T follicular helper cell (primary cell): Measurements from ENCODE around the gene LRRC43.

ENCODE experiments used
- DNase-seq: peaks from one replicate; pipeline ENCODE4 v3.0.0-alpha.2; 2020; ENCODE audit warnings: low read depth
- total RNA-seq, 2 experiments: gene quantifications; one replicate each; lab custom pipeline; 2026; lab: John Stamatoyannopoulos, UW

The LRRC43 gene
- total RNA-seq: 0 reads per million in 2 experiments

GRCh38 chr12:122182887-122183587 is at the start of gene LRRC43:
TSS of gene LRRC43 (plus strand) at chr12:122183123. CDS start at chr12:122183145, 22 bp downstream.
- DNase-seq: no peak

GRCh38 chr12:122133192-122133950 is 49.6 kb upstream of the LRRC43 start:
- no peak for DNase-seq

- no peak for DNase-seq
Measured at GRCh38 chr12:122135437-122136031, 47.4 kb upstream of the LRRC43 start.

GRCh38 chr12:122137229-122137628 is 45.7 kb upstream of the LRRC43 start:
- no peak for DNase-seq

GRCh38 chr12:122137681-122138080 is 45.2 kb upstream of the LRRC43 start:
- no peak for DNase-seq

GRCh38 chr12:122138181-122138580 is 44.7 kb upstream of the LRRC43 start:
- DNase-seq: no peak

- no peak for DNase-seq
Measured at GRCh38 chr12:122138616-122139015, 44.3 kb upstream of the LRRC43 start.

GRCh38 chr12:122139266-122139665 is 43.7 kb upstream of the LRRC43 start:
- no peak for DNase-seq

GRCh38 chr12:122139941-122140340 is 43.0 kb upstream of the LRRC43 start:
- DNase-seq: no peak

- DNase-seq: no peak
Measured at GRCh38 chr12:122140467-122141257, 42.3 kb upstream of the LRRC43 start.

GRCh38 chr12:122141911-122142725 is 40.8 kb upstream of the LRRC43 start:
- no peak for DNase-seq

GRCh38 chr12:122142857-122143256 is 40.1 kb upstream of the LRRC43 start:
- no peak for DNase-seq

- DNase-seq: no peak
Measured at GRCh38 chr12:122144885-122145284, 38.0 kb upstream of the LRRC43 start.

- no peak for DNase-seq
Measured at GRCh38 chr12:122145505-122146330, 37.2 kb upstream of the LRRC43 start.

GRCh38 chr12:122147514-122148290 is 35.2 kb upstream of the LRRC43 start:
- no peak for DNase-seq

GRCh38 chr12:122148657-122149056 is 34.3 kb upstream of the LRRC43 start:
- no peak for DNase-seq

GRCh38 chr12:122150127-122150681 is 32.7 kb upstream of the LRRC43 start:
- no peak for DNase-seq

- no peak for DNase-seq
Measured at GRCh38 chr12:122152754-122153153, 30.2 kb upstream of the LRRC43 start.

GRCh38 chr12:122155705-122156104 is 27.2 kb upstream of the LRRC43 start:
- no peak for DNase-seq
